HL-60 (cell line): ENCODE measurements around the gene ATF3.

ENCODE experiments used
- POLR2AphosphoS5 ChIP-seq: IDR thresholded peaks from 2 replicates; pipeline ENCODE4 v1.6.1; 2012; ENCODE audit warnings: low read depth
- TF ChIP-seq, protein P1 (sequence below): IDR thresholded peaks from one replicate; pipeline ENCODE4 v1.5.1; 2011; ENCODE audit warnings: low read length, control low read depth, inconsistent platforms; ENCODE audit not compliant: insufficient read depth

- TF ChIP-seq, protein P1, sequence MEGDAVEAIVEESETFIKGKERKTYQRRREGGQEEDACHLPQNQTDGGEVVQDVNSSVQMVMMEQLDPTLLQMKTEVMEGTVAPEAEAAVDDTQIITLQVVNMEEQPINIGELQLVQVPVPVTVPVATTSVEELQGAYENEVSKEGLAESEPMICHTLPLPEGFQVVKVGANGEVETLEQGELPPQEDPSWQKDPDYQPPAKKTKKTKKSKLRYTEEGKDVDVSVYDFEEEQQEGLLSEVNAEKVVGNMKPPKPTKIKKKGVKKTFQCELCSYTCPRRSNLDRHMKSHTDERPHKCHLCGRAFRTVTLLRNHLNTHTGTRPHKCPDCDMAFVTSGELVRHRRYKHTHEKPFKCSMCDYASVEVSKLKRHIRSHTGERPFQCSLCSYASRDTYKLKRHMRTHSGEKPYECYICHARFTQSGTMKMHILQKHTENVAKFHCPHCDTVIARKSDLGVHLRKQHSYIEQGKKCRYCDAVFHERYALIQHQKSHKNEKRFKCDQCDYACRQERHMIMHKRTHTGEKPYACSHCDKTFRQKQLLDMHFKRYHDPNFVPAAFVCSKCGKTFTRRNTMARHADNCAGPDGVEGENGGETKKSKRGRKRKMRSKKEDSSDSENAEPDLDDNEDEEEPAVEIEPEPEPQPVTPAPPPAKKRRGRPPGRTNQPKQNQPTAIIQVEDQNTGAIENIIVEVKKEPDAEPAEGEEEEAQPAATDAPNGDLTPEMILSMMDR, result no peak
- no peak for TF ChIP-seq POLR2AphosphoS5
Observed at GRCh38 chr1:212652609-212653008, 44.0 kb downstream of the ATF3 start.
